T-helper 1 cell treated with Interleukin-12 subunit alpha and Interleukin-12 subunit beta and Interleukin-4 antibody, amounts not matched to agents 30 μg/mL and 1 μg/mL, for 36 hours (primary cell): Measurements from ENCODE around the gene RASSF7.

Experiments
- H3K27ac Mint-ChIP-seq: one replicate; pipeline ENCODE4 v1.8.0; 2021; ENCODE audit warnings: mild to moderate bottlenecking, mixed read lengths
- H3K27me3 Mint-ChIP-seq: one replicate; pipeline ENCODE4 v1.8.0; 2021; ENCODE audit warnings: low read depth, mixed read lengths
- H3K36me3 Mint-ChIP-seq: one replicate; pipeline ENCODE4 v1.8.0; 2021; ENCODE audit warnings: low read depth, mixed read lengths
- H3K4me1 Mint-ChIP-seq: one replicate; pipeline ENCODE4 v1.8.0; 2021; ENCODE audit warnings: low read depth, mixed read lengths
- H3K4me3 Mint-ChIP-seq: one replicate; pipeline ENCODE4 v1.8.0; 2021; ENCODE audit warnings: mild to moderate bottlenecking, moderate library complexity, mixed read lengths
- H3K9me3 Mint-ChIP-seq: one replicate; pipeline ENCODE4 v1.8.0; 2021; ENCODE audit warnings: mixed read lengths

Gene RASSF7

DNA sequence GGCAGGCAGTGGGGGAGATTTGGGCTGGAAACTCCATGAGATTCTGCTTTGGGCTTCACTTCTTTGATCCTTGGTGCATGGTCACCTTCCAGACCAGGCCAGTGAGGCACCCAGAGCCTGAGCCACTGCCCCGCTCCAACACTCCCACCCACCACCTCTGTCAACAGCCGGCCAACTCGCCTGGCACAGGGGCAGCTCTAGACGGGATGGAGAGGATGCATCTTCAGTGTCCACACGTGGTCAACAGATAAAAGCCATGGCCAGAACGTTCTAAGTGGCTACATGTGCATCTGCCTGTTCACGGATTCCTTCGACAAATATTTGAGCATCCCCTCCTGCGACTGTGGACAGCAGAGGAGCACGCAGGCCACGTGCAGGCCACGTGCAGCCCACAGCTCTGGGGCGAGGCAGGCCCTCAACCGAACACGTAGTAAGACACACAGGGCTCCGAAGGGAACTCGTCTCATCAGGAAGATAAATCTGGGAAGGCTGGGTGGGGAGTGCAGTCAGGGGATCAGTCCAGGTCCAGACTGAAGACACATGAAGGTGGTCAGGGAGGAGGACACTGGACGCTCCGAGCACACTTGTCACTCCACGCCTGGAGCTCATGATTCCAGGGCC, 22.2 kb upstream of the RASSF7 start:
- no peaks in the 10 kb centered on the region for H3K9me3 Mint-ChIP-seq
- peaks cover 3% of the 10 kb centered on the region for H3K27me3 Mint-ChIP-seq
- peaks cover 3% of the 10 kb centered on the region for H3K4me1 Mint-ChIP-seq
- H3K27ac Mint-ChIP-seq, result no peak overlapping the region
- H3K36me3 Mint-ChIP-seq, result no peaks in the 10 kb centered on the region
- no peak overlapping the region for H3K4me3 Mint-ChIP-seq

DNA sequence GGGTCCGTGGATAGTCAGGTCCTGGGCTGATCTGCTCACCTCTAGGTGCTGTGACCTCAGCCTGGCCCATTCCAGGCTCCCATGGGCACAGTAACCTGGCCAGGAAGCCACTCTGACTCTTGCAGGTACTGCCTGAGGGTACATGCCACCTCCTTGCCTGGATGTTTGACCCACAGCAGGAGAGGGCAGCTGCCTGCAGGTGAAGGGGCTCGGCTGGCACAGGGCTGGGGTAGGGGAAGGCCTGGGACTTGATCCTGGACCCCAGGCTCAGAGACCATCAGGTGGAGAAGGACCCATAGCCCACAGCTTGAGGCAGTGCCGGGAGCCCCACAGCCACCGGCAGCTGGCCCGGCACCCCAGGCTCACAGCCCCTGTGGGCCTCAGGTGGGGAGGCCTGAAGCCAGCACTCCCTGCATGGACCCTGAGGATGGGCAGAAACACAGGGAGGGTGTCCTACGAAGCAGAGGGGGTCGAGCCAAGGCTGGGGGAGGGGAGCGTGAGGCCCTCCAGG, 20.7 kb upstream of the RASSF7 start:
- H3K9me3 Mint-ChIP-seq, result no peaks in the 10 kb centered on the region
- peaks cover 3% of the 10 kb centered on the region for H3K27me3 Mint-ChIP-seq
- no peak overlapping the region for H3K27ac Mint-ChIP-seq
- peaks cover 3% of the 10 kb centered on the region for H3K4me1 Mint-ChIP-seq
- no peaks in the 10 kb centered on the region for H3K36me3 Mint-ChIP-seq
- H3K4me3 Mint-ChIP-seq, result no peak overlapping the region

DNA sequence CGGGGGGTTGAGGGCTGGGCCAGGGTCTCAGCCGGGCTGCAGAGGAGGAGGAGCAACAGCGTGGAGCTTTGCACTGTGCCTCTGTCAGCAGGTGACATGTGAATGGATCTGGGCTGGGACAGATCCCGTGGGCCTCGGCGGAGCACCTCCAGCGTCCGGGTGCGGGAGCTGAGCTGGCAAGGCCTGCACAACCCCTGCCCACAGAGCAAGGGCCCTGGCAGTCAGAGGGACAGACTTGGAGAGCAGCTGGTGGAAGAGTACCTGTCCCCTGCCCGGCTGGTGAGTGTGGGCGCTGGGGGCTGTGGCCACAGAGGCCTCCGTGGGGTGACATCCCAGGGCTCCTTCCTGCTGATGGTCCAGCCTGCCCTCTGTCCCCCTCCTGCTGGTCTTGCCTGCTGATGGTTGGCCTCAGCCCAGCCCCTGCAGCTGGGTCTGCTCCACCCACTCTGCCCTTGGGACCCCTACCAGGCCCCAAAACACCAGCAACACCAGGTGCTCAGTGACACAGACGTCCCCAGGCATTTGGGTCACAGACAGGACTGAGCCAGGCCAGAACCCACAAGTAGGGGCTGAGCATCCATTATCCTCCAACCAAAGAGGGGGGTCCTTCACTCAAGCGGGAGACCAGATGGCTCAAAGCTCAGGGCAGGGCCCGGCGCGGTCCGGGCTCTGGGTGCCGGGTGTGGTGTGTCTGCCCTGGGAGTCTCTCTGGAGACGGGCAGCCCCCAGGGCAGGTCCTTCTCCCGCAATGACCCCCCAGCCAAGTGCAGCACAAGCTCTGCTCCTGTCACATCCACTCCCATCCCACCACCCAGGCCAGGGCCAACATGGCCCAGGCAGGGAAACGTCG, 20.0 kb upstream of the RASSF7 start:
- Mint-ChIP-seq H3K27me3 (peaks cover 3% of the 10 kb centered on the region), H3K4me3 (no peak overlapping the region), H3K36me3 (no peaks in the 10 kb centered on the region), H3K27ac (no peak overlapping the region), H3K9me3 (no peaks in the 10 kb centered on the region), H3K4me1 (peaks cover 3% of the 10 kb centered on the region)

DNA sequence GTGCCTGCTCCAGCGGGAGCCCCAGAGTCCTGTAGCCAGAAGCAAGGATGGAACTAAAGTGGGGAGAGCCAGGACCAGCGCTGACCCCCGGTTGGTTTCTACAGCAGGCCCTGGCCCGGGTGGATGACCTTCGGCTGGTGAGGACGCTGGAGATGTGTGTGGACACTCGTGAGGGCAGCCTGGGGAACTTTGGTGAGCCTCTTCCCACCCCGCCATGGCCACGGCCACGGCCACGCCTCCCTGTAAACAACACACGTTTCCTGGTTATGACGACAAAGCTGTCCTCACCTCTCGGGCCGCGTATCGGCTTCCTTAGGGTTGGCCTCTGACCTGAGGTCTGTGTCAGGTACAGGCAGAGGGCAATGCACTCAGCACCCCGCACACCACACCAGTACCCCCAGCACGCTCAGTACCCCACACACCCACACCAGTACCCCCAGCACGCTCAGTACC, 19.3 kb upstream of the RASSF7 start:
- H3K4me3 Mint-ChIP-seq, result no peak overlapping the region
- no peaks in the 10 kb centered on the region for H3K4me1 Mint-ChIP-seq
- no peak overlapping the region for H3K27ac Mint-ChIP-seq
- no peaks in the 10 kb centered on the region for H3K27me3 Mint-ChIP-seq
- H3K36me3 Mint-ChIP-seq, result no peaks in the 10 kb centered on the region
- H3K9me3 Mint-ChIP-seq, result no peaks in the 10 kb centered on the region

DNA sequence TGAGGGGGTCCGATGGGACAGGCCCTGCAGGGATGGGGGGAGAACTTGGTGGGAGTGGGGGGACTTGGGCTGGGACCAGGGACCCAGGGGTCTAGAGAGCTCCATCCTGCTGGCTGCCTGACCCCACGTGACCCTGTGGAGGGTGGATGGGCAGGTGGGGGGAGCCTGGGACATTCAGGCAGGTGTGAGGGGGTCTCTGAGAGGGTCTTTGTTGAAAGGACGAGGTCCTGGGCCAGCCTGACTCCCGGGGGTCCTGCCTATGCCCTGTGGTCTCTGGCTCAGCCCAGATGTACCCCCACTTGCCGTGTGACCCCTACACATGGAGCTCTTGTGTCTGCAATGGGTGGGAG, 16.0 kb upstream of the RASSF7 start:
- Mint-ChIP-seq H3K27me3 (no peaks in the 10 kb centered on the region), H3K27ac (no peak overlapping the region), H3K4me3 (no peak overlapping the region), H3K36me3 (no peaks in the 10 kb centered on the region), H3K4me1 (no peaks in the 10 kb centered on the region), H3K9me3 (no peaks in the 10 kb centered on the region)

DNA sequence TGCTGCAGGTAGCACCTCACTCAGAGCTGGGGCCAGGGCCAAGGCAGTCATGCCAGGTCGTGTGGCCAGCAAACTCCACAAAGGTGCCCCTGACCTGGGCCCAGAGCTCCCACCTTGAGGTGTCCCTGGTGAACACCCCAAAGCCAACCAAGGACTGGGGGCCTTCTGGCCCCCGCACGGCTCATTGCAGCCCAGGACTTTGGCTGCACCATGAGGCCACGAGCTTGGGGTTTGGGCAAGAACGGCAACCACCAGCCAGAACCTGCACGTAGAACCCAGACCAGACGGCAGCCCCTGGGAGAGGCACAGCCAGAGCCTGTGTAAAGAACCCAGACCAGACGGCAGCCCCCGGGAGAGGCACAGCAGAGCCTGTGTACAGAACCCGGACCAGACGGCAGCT, 15.6 kb upstream of the RASSF7 start:
- H3K27ac Mint-ChIP-seq, result no peak overlapping the region
- H3K27me3 Mint-ChIP-seq, result no peaks in the 10 kb centered on the region
- H3K4me1 Mint-ChIP-seq, result no peaks in the 10 kb centered on the region
- no peaks in the 10 kb centered on the region for H3K36me3 Mint-ChIP-seq
- H3K4me3 Mint-ChIP-seq, result no peak overlapping the region
- no peaks in the 10 kb centered on the region for H3K9me3 Mint-ChIP-seq

DNA sequence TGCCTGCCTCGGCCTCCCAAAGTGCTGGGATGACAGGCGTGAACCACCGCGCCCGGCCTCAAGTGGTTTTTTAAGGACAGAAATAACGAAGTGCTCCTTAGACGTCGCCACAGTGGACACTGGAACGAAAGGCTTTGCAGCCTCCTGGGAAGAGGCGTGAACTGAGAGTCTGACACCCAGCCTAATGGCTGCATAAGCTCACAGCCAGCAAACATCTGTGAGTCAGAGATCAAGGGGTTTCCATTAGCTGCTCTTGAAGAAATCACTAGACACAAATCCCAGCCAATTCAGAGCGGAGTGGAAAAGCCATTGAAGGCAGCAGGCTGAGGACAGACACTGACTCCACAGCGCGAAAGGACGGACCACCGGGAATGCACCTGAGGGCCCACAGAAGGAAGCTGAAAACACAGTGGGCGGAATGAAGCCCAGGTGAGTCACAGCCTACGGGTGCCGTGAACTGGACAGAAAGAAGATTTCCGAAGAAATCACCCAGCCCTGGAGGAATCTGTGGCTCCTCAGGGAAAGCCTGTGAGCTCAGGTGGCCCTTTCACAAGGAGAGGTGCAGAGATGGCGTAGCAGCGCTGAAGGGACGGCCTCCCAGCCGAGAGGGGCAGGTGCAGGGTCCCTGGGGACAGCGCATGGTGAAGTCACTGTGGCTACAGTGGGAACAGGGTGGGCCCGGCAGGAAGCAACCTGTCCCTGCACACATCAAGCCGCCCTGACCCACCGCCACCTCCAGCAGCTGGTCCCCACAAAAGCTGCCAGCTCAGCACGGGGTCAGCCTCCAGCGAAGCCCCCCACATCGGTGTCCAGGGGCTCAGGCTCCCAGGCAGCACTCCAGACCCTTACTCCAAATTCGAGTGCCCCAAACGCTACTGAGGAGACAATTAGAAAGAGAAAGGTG, 11.8 kb upstream of the RASSF7 start:
- Mint-ChIP-seq H3K4me1 (no peaks in the 10 kb centered on the region), H3K4me3 (no peak overlapping the region), H3K9me3 (no peaks in the 10 kb centered on the region), H3K27ac (no peak overlapping the region), H3K36me3 (no peaks in the 10 kb centered on the region), H3K27me3 (no peaks in the 10 kb centered on the region)

DNA sequence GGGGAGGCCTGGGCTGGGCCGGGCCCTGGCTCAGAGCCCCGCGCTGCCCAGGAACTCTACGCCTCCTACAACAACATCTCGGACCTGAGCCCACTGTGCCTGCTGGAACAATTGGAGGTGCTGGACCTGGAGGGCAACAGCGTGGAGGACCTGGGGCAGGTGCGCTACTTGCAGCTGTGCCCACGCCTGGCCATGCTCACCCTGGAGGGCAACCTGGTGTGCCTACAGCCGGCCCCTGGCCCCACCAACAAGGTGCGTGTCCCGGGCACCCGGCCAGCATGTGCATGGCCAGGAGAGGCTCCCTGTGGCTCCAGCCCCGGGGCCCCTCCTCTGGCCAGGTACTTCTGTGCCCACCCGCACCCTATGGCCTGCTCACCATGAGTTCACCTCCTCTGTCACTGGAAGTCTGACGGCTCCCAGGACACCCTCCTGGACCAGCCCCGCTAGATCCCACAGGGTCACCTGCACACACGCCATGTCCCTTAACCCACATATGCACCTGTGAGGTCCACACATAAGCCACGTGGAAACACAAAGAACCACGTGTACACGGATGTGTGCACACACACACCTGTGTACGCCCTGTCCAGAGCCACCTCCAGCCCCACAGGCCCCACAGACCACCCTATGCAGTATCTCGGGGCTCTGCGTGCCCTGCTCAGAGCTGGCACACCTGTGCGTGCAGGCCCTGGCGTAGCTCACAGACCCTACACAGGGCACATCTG, 10.6 kb upstream of the RASSF7 start:
- Mint-ChIP-seq H3K4me1 (no peaks in the 10 kb centered on the region), H3K9me3 (no peaks in the 10 kb centered on the region), H3K27ac (no peak overlapping the region), H3K27me3 (no peaks in the 10 kb centered on the region), H3K36me3 (no peaks in the 10 kb centered on the region), H3K4me3 (no peak overlapping the region)

DNA sequence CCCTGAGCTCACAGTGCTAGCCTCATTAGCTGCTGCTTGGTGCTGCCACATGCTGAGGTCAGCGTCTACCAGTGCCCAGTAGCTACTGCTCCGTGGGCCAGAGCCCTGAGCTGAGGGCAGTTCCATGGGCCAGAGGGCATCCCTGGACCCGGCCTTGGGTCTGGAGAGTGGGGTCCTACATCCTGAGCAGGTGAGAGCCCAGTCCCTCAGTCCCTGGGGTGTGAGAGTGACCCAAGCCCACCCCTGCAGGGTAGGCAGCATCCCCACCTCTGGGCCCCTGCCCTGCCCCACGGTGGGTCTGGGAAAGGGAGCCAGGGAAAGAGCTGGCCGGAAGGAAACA, 10.1 kb upstream of the RASSF7 start:
- H3K27ac Mint-ChIP-seq, result no peak overlapping the region
- no peak overlapping the region for H3K4me3 Mint-ChIP-seq
- H3K27me3 Mint-ChIP-seq, result no peaks in the 10 kb centered on the region
- H3K36me3 Mint-ChIP-seq, result no peaks in the 10 kb centered on the region
- H3K4me1 Mint-ChIP-seq, result no peaks in the 10 kb centered on the region
- H3K9me3 Mint-ChIP-seq, result no peaks in the 10 kb centered on the region

DNA sequence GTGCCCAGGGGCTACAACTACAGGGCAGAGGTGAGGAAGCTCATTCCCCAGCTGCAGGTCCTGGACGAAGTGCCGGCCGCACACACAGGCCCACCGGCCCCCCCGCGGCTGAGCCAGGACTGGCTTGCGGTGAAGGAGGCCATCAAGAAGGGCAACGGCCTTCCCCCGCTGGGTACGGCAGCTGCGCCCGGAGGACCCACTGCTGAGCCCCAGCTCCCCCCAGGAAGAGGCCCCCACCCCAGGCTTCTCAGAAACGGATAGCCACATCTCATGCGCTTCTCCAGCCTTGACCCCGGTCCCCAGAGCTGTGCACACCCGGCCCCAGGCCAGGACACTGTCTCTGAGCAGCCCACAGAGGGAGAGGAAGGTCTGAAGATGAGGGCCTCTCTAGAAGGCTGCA, 9.6 kb upstream of the RASSF7 start:
- Mint-ChIP-seq H3K27ac (no peak overlapping the region), H3K36me3 (no peaks in the 10 kb centered on the region), H3K4me3 (no peak overlapping the region), H3K27me3 (no peaks in the 10 kb centered on the region), H3K9me3 (no peaks in the 10 kb centered on the region), H3K4me1 (no peaks in the 10 kb centered on the region)

DNA sequence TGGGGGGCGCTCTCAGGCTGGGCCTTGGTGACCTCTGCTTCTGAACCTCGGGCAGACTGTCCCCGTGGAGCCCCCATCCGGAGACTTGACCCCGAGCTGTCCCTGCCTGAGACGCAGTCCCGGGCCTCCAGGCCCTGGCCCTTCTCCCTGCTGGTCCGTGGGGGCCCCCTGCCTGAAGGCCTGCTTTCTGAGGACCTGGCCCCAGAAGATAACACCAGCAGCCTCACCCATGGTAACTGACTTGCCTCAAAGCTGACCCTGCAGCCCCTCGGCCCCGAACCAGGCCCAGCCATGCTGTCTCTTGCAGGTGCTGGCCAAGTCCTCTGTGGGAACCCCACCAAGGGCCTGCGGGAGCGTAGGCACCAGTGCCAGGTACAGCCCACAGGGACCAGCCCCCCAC, 9.2 kb upstream of the RASSF7 start:
- no peaks in the 10 kb centered on the region for H3K4me1 Mint-ChIP-seq
- H3K9me3 Mint-ChIP-seq, result no peaks in the 10 kb centered on the region
- no peaks in the 10 kb centered on the region for H3K36me3 Mint-ChIP-seq
- H3K27me3 Mint-ChIP-seq, result peaks cover 4% of the 10 kb centered on the region
- no peak overlapping the region for H3K4me3 Mint-ChIP-seq
- H3K27ac Mint-ChIP-seq, result no peak overlapping the region

DNA sequence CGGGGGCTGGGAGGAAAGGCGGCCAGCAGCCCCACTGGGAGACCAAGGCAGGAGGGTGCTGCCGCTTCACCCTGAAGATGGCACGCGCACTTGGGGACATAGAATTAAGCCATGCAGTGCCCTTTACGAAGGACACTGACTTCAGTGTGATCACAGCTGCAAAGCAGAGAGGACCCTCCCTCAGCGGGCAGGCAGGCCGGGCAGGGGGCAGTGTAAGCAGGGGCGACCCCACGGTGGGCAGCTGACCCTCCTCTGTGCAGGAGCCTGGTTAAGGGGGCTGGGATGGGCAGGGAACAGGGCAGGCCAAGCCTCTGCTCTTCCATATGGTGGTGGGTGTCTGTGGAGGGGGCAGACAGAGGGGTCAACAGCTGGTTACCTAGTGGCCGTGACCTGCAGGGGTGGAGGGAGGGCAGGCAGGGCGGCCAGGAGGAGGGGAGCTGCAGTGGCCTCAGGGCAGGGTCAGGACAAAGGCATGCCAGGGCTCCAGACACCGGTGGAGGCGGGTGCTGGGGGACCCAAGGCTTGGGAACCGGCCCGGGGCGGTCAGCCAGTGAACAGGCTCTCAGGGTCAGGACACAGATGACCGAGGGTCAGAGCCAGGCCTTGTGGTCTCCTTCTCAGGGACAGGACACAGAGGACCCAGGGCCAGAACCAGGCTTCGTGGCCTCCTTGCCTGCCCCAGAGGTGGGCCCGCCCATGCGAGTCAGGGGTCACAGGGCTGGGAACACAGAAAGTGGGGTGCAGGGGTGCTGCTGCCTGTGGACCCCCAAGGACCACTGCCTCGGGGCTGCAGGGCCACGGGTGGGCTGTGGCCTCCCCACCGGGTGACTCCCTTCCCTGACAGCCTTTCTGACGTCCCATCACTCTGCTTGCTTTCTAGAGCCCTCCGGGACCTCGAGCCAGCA, 7.4 kb upstream of the RASSF7 start:
- Mint-ChIP-seq H3K27ac (no peak overlapping the region), H3K36me3 (no peaks in the 10 kb centered on the region), H3K4me1 (no peaks in the 10 kb centered on the region), H3K9me3 (no peaks in the 10 kb centered on the region), H3K27me3 (peaks cover 16% of the 10 kb centered on the region), H3K4me3 (no peak overlapping the region)

DNA sequence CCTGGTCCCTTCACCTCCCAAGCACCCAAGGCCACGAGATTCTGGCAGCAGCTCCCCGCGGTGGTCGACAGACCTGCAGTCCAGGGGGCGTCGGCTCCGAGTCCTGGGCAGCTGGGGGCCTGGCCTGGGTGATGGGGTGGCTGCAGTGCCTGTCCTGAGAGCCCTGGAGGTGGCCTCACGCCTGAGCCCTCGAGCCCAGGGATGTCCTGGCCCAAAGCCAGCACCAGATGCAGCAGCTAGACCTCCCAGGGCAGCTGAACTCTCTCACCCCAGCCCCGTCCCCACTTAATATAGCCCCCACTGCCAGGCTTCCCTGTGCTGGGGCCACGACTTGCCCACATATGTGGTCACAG, 6.8 kb upstream of the RASSF7 start:
- no peak overlapping the region for H3K4me3 Mint-ChIP-seq
- no peak overlapping the region for H3K27ac Mint-ChIP-seq
- H3K27me3 Mint-ChIP-seq, result peaks cover 19% of the 10 kb centered on the region

More for the DNA sequence above, 6.8 kb upstream of the RASSF7 start:
- Mint-ChIP-seq H3K4me1 (no peaks in the 10 kb centered on the region), H3K9me3 (no peaks in the 10 kb centered on the region), H3K36me3 (no peaks in the 10 kb centered on the region)
